ENCODE measurements around the gene LDLRAD4.

LDLRAD4 gene

DNA sequence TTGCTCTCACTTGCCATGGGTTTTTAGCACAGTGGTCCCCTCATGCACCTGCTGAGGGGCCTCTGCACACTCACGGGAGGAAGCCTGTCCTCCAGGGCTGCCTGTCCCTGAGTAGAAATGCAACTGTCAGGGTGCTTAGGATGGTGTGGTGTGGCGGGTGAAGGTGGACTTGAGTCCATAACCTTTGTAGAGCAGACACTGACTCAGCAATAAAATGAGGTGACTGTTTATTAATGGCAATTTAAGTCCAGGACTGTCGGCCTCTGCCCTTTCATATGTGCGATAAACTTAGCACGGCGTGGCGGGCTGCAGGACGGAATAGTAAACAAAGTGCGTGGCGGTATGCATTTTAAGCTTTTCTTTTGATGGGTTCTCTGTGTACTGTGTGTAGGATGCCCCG is 188.2 kb downstream of the LDLRAD4 start:
- ChIA-PET POLR2A (no interaction called here), CTCF (no interaction called here)
- TF ChIP-seq, protein P1, sequence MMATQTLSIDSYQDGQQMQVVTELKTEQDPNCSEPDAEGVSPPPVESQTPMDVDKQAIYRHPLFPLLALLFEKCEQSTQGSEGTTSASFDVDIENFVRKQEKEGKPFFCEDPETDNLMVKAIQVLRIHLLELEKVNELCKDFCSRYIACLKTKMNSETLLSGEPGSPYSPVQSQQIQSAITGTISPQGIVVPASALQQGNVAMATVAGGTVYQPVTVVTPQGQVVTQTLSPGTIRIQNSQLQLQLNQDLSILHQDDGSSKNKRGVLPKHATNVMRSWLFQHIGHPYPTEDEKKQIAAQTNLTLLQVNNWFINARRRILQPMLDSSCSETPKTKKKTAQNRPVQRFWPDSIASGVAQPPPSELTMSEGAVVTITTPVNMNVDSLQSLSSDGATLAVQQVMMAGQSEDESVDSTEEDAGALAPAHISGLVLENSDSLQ (IDR thresholded peaks at IDR 0.05) = no peak
- TF ChIP-seq HDGF (IDR thresholded peaks at IDR 0.05; ENCODE audit: borderline replicate concordance) (no peak), ZNF384 (IDR thresholded peaks at IDR 0.05) (no peak), ARNT (IDR thresholded peaks at IDR 0.05) (no peak), SUZ12 (IDR thresholded peaks at IDR 0.05) (no peak), ELF4 (IDR thresholded peaks at IDR 0.05) (no peak), FOXK2 (IDR thresholded peaks at IDR 0.05) (no peak), TARDBP (IDR thresholded peaks at IDR 0.05) (no peak), LEF1 (IDR thresholded peaks at IDR 0.05; ENCODE audit: borderline replicate concordance) (no peak), CTBP1 (IDR thresholded peaks at IDR 0.05; ENCODE audit: borderline replicate concordance) (no peak), FOXA1 (IDR thresholded peaks at IDR 0.05) (no peak), L3MBTL2 (conservative IDR thresholded peaks at IDR 0.05) (no peak)
- DNase-seq (ENCODE audit: extremely low spot score) = no peak

DNA sequence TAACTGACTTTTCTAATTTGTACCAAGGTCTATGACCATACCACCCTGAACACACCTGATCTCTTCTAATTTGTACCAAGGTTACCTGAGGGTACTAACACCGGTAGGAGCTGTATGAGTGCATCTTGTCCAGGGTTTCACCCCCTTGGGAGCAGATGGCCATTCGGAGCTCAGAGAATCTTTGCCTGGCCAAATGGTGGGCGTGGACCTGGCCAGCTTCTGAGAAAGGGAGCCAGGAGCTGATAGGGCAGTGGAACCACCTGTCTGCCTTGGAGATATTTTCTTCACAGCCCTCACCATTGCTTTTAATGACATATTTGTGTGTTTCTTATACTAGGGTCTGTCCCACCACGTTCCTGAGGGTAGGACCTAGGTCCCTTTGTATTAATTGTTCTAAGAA is 188.9 kb downstream of the LDLRAD4 start:
- TF ChIP-seq ARNT (IDR thresholded peaks at IDR 0.05) (no peak), NFRKB (IDR thresholded peaks at IDR 0.05) (no peak), TARDBP (IDR thresholded peaks at IDR 0.05) (no peak), FOXA1 (IDR thresholded peaks at IDR 0.05) (no peak), HDGF (IDR thresholded peaks at IDR 0.05; ENCODE audit: borderline replicate concordance) (no peak), SUZ12 (IDR thresholded peaks at IDR 0.05) (no peak), ZNF384 (IDR thresholded peaks at IDR 0.05) (no peak), BHLHE40 (IDR thresholded peaks at IDR 0.05; ENCODE audit: borderline replicate concordance) (no peak), CTBP1 (IDR thresholded peaks at IDR 0.05; ENCODE audit: borderline replicate concordance) (no peak), SP1 (IDR thresholded peaks at IDR 0.05) (no peak), LEF1 (IDR thresholded peaks at IDR 0.05; ENCODE audit: borderline replicate concordance) (no peak), L3MBTL2 (conservative IDR thresholded peaks at IDR 0.05) (no peak)
- TF ChIP-seq, protein P1 (IDR thresholded peaks at IDR 0.05) = no peak
- DNase-seq (ENCODE audit: extremely low spot score) = no peak
- ChIA-PET CTCF (no interaction called here), POLR2A (no interaction called here)

DNA sequence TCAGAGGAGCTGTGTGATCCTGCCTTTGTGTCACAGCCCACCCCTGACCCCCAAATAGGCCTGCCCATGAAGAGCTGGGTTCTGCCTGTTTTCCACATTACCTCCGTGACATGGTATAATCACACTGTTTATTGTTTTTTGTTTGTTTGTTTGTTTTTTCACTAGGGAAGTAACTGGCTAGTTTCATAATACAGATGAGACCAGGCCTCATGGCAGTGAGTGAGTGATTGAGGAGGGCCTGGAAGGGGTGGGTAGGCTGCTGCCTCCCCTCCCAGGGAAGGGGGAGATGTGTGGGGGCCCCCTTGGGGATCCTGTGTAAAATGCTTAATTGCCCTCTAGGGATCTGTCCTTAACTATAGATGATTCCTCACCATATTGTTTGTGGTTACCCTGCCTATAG is 190.5 kb downstream of the LDLRAD4 start:
- TF ChIP-seq FOXA1 (IDR thresholded peaks at IDR 0.05) (no peak), CTBP1 (IDR thresholded peaks at IDR 0.05; ENCODE audit: borderline replicate concordance) (no peak), ARNT (IDR thresholded peaks at IDR 0.05) (no peak), BHLHE40 (IDR thresholded peaks at IDR 0.05; ENCODE audit: borderline replicate concordance) (no peak)
- ChIA-PET POLR2A (no interaction called here), CTCF (no interaction called here)
- no peak for DNase-seq (ENCODE audit: extremely low spot score)

DNA sequence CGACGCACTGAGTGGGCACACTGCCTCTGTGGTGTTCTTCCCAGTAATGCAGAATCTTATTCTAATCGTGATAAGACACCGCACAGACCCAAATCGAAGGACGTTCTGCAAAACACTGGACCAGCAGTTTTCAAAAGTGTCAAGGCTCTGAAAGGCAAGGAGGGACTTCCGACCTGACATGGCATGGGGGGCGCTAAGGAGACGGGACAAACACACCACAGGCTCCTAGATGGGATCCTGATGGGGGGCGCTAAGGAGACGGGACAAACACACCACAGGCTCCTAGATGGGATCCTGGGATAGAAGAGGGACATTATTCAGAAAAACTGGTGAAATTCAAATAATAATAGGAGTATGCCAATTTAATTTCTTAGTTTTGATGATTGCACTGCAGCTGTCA is 191.4 kb downstream of the LDLRAD4 start:
- TF ChIP-seq FOXM1 (IDR thresholded peaks at IDR 0.05; ENCODE audit: borderline replicate concordance) (no peak), ZNF384 (IDR thresholded peaks at IDR 0.05) (no peak), HDGF (IDR thresholded peaks at IDR 0.05; ENCODE audit: borderline replicate concordance) (no peak), SUZ12 (IDR thresholded peaks at IDR 0.05) (no peak), ELF4 (IDR thresholded peaks at IDR 0.05) (no peak), SP1 (IDR thresholded peaks at IDR 0.05) (no peak), FOXK2 (IDR thresholded peaks at IDR 0.05) (no peak), ARNT (IDR thresholded peaks at IDR 0.05) (no peak), CTBP1 (IDR thresholded peaks at IDR 0.05; ENCODE audit: borderline replicate concordance) (no peak), L3MBTL2 (conservative IDR thresholded peaks at IDR 0.05) (no peak), TARDBP (IDR thresholded peaks at IDR 0.05) (no peak), FOXA1 (IDR thresholded peaks at IDR 0.05) (no peak), LEF1 (IDR thresholded peaks at IDR 0.05; ENCODE audit: borderline replicate concordance) (no peak), NFRKB (IDR thresholded peaks at IDR 0.05) (no peak), BHLHE40 (IDR thresholded peaks at IDR 0.05; ENCODE audit: borderline replicate concordance) (no peak)
- TF ChIP-seq, protein P1 (IDR thresholded peaks at IDR 0.05) = no peak
- POLR2A ChIA-PET = no interaction called here
- no peak for DNase-seq (ENCODE audit: extremely low spot score)
- CTCF ChIA-PET = no interaction called here

DNA sequence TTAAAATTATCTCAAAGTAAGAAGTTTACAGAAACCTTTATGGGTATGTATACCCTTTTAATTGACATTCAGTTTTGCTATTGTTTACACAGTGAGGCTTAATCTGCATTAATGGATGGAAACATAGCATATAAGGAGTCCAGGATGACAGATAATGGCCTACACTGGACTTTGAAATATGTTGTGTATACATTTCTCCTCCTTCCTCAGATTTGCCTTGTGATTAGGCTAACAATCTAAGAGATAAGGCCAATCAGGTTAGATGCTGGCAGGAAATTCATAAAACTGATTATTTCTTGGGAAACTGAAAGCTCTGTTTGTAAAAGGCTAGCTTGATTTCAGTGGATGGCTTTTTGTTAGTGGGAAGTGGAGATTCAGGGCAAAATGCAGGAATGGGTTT is 191.9 kb downstream of the LDLRAD4 start:
- TF ChIP-seq FOXM1 (IDR thresholded peaks at IDR 0.05; ENCODE audit: borderline replicate concordance) (no peak), TARDBP (IDR thresholded peaks at IDR 0.05) (no peak), BHLHE40 (IDR thresholded peaks at IDR 0.05; ENCODE audit: borderline replicate concordance) (no peak), L3MBTL2 (conservative IDR thresholded peaks at IDR 0.05) (no peak), FOXA1 (IDR thresholded peaks at IDR 0.05) (no peak), CTBP1 (IDR thresholded peaks at IDR 0.05; ENCODE audit: borderline replicate concordance) (no peak), ZNF384 (IDR thresholded peaks at IDR 0.05) (no peak), HDGF (IDR thresholded peaks at IDR 0.05; ENCODE audit: borderline replicate concordance) (no peak), ELF4 (IDR thresholded peaks at IDR 0.05) (no peak), LEF1 (IDR thresholded peaks at IDR 0.05; ENCODE audit: borderline replicate concordance) (no peak), FOXK2 (IDR thresholded peaks at IDR 0.05) (no peak), SUZ12 (IDR thresholded peaks at IDR 0.05) (no peak), SP1 (IDR thresholded peaks at IDR 0.05) (no peak), NFRKB (IDR thresholded peaks at IDR 0.05) (no peak), ARNT (IDR thresholded peaks at IDR 0.05) (no peak)
- TF ChIP-seq, protein P1 (IDR thresholded peaks at IDR 0.05) = no peak
- ChIA-PET CTCF (no interaction called here), POLR2A (no interaction called here)
- no peak for DNase-seq (ENCODE audit: extremely low spot score)

DNA sequence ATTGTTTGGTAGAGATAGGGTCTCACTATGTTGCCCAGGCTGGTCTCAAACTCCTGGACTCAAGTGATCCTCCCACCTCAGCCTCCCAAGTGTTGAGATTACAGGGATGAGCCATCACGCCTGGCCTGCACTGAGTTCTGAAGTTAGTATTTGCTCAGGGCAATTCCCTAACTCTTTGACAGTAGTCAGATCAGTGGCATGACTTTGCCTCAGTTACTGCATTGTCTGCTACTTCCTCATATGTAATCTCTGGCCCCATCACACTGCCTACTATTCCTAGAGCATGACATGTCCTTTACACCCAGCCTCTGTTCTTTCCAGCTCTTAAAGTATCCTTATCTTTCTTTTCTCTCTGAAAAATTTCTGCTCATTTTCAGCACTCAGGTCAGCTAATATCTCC is 193.5 kb downstream of the LDLRAD4 start:
- TF ChIP-seq SP1 (IDR thresholded peaks at IDR 0.05) = no peak
- CTCF ChIA-PET = no interaction called here
- POLR2A ChIA-PET = no interaction called here
- no peak for DNase-seq (ENCODE audit: extremely low spot score)

Data from HEK293T (cell line).